NCI-H524 (cell line): Measurements from ENCODE around the gene GFRA4.

ENCODE experiments used
- DNase-seq, 2 experiments: peaks; one replicate each; lab custom pipeline; 2025; lab: John Stamatoyannopoulos, UW

GFRA4 gene

GRCh38 chr20:3663031-3663701, at the start of gene GFRA4:
GFRA4 (minus strand) TSS chr20:3663399; CDS start chr20:3663399, 0 bp downstream.
- no peak for DNase-seq

GRCh38 chr20:3712279-3712873, 49.2 kb upstream of the GFRA4 start, which contains the start of gene SIGLEC1:
SIGLEC1 (minus strand) TSS chr20:3712600; CDS start chr20:3707128, 5,472 bp downstream.
- no peak for DNase-seq

- DNase-seq = no peak
Measured at GRCh38 chr20:3711484-3711941, 48.3 kb upstream of the GFRA4 start.

GRCh38 chr20:3710703-3711483, 47.7 kb upstream of the GFRA4 start:
- peak; percentile 24 to 53 for DNase-seq

GRCh38 chr20:3710011-3710466, 46.8 kb upstream of the GFRA4 start:
- peak in 1 of 2 experiments; percentile 18 for DNase-seq

GRCh38 chr20:3707508-3707899, 44.3 kb upstream of the GFRA4 start:
- no peak for DNase-seq

- no peak for DNase-seq
Measured at GRCh38 chr20:3706774-3707507, 43.7 kb upstream of the GFRA4 start.

GRCh38 chr20:3705970-3706739, 43.0 kb upstream of the GFRA4 start:
- peak in 1 of 2 experiments; percentile 31 for DNase-seq

- DNase-seq = no peak
Measured at GRCh38 chr20:3705491-3705969, 42.3 kb upstream of the GFRA4 start.

- no peak for DNase-seq
Measured at GRCh38 chr20:3704087-3704486, 40.9 kb upstream of the GFRA4 start.

GRCh38 chr20:3702611-3703391, 39.6 kb upstream of the GFRA4 start:
- DNase-seq = no peak

GRCh38 chr20:3701061-3701998, 38.1 kb upstream of the GFRA4 start:
- DNase-seq = no peak

GRCh38 chr20:3699037-3699436, 35.8 kb upstream of the GFRA4 start:
- DNase-seq = peak in 1 of 2 experiments; percentile 11

- DNase-seq = no peak
Measured at GRCh38 chr20:3698591-3699001, 35.4 kb upstream of the GFRA4 start.

GRCh38 chr20:3697588-3698305, 34.5 kb upstream of the GFRA4 start:
- no peak for DNase-seq

GRCh38 chr20:3696745-3697587, 33.8 kb upstream of the GFRA4 start:
- no peak for DNase-seq

GRCh38 chr20:3696200-3696599, 33.0 kb upstream of the GFRA4 start:
- no peak for DNase-seq
